SU-DHL-6 (cell line): ENCODE data around the gene CCDC61.

Experiments used
- H2AFZ ChIP-seq: fragments of 200-600 bp; sonication (generic); 2 replicates; pipeline ENCODE4 v1.6.1; 2014; ENCODE audit warnings: low read depth, mild to moderate bottlenecking, moderate library complexity, mixed read lengths, antibody characterized with exemption, low read length; ENCODE audit not compliant: severe bottlenecking
- H3F3A ChIP-seq: fragments of 200-600 bp; shearing (Covaris generic); 2 replicates; pipeline ENCODE4 v1.6.0; 2016; ENCODE audit warnings: antibody characterized with exemption, mild to moderate bottlenecking; ENCODE audit not compliant: insufficient read depth
- H3K27ac ChIP-seq: fragments of 200-600 bp; sonication (generic); 2 replicates; pipeline ENCODE4 v1.5.1; 2016; ENCODE audit warnings: low read depth, mild to moderate bottlenecking, low read length, moderate library complexity, mixed read lengths
- H3K27me3 ChIP-seq: fragments of 200-600 bp; sonication (generic), shearing (Covaris generic); 2 replicates; pipeline ENCODE4 v1.6.0; 2014; ENCODE audit warnings: mild to moderate bottlenecking, low read length
- H3K36me3 ChIP-seq: fragments of 200-600 bp; sonication (generic); 2 replicates; pipeline ENCODE4 v1.6.1; 2014; ENCODE audit warnings: mild to moderate bottlenecking, low read length, mixed read lengths
- H3K4me2 ChIP-seq: fragments of 300-600, 200-600 bp; shearing (Covaris generic), sonication (generic); 2 replicates; pipeline ENCODE4 v1.6.0; 2014; ENCODE audit warnings: low read length, low read depth, mild to moderate bottlenecking; ENCODE audit not compliant: poor library complexity, severe bottlenecking
- H3K4me3 ChIP-seq: fragments of 200-600 bp; sonication (generic); 2 replicates; pipeline ENCODE4 v1.5.1; 2014; ENCODE audit warnings: antibody characterized with exemption, low read length, mild to moderate bottlenecking, mixed read lengths; ENCODE audit not compliant: insufficient read depth, poor library complexity, severe bottlenecking
- H3K79me2 ChIP-seq: fragments of 200-600 bp; sonication (generic); 2 replicates; pipeline ENCODE4 v1.6.1; 2014; ENCODE audit warnings: mild to moderate bottlenecking, low read length, moderate library complexity; ENCODE audit not compliant: insufficient read depth
- H3K9ac ChIP-seq: fragments of 200-600 bp; sonication (generic); 2 replicates; pipeline ENCODE4 v1.7.0; 2014; ENCODE audit warnings: mild to moderate bottlenecking, low read length
- H3K9me2 ChIP-seq: fragments of 200-600 bp; sonication (generic); replicated peaks from 2 replicates; pipeline ENCODE4 v1.6.1; 2014; ENCODE audit warnings: low read length; ENCODE audit not compliant: insufficient read depth
- H3K9me3 ChIP-seq: fragments of 200-600 bp; sonication (generic); 2 replicates; pipeline ENCODE4 v1.6.1; 2014; ENCODE audit warnings: low read length, mixed read lengths; ENCODE audit not compliant: insufficient read depth
- H4K20me1 ChIP-seq: fragments of 200-600 bp; sonication (generic); 2 replicates; pipeline ENCODE4 v1.6.1; 2014; ENCODE audit warnings: low read depth, mild to moderate bottlenecking, antibody characterized with exemption, low read length, moderate library complexity, mixed read lengths
- EZH2phosphoT487 ChIP-seq: fragments of 200-600 bp; sonication (generic), shearing (Covaris generic); conservative IDR thresholded peaks from 2 replicates; pipeline ENCODE4 v1.6.1; 2018; ENCODE audit warnings: mild to moderate bottlenecking, antibody characterized with exemption, low read length, moderate library complexity, mixed read lengths
- TF ChIP-seq, protein P1 (sequence below): fragments of 200-600 bp; sonication (generic); IDR thresholded peaks from one replicate; pipeline ENCODE4 v1.5.1; 2017; ENCODE audit warnings: antibody characterized with exemption, mild to moderate bottlenecking, low read length, moderate library complexity; ENCODE audit not compliant: insufficient read depth, poor library complexity, severe bottlenecking

Gene CCDC61

DNA sequence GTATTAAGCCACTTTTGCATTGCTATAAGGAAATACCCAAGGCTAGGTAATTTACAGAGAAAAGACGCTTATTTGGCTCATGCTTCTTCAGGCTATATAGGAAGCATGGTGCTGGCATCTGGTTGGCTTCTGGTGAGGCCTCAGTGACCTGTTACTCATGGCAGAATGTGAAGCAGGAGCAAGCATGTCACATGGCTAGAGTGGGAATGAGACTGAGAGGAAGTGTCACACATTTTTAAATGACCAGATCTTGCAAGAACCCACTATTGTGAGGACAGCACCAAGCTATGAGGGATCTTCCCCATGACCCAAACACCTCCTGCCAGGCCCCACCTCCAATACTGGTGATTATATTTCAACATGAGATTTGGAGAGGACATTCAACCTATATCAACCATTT lies 71.2 kb downstream of the CCDC61 start:
- Histone ChIP-seq H3K36me3 (no peaks in the 10 kb centered on the region), H4K20me1 (no peaks in the 10 kb centered on the region), H3K27me3 (no peaks in the 10 kb centered on the region), H2AFZ (no peak overlapping the region), H3K9ac (no peak overlapping the region), H3K79me2 (no peaks in the 10 kb centered on the region), H3F3A (no peaks in the 10 kb centered on the region), H3K4me3 (no peak overlapping the region), H3K27ac (no peak overlapping the region), H3K9me3 (no peaks in the 10 kb centered on the region), H3K4me2 (no peak overlapping the region), H3K9me2 (no peaks in the 10 kb centered on the region)
- TF ChIP-seq, protein P1, sequence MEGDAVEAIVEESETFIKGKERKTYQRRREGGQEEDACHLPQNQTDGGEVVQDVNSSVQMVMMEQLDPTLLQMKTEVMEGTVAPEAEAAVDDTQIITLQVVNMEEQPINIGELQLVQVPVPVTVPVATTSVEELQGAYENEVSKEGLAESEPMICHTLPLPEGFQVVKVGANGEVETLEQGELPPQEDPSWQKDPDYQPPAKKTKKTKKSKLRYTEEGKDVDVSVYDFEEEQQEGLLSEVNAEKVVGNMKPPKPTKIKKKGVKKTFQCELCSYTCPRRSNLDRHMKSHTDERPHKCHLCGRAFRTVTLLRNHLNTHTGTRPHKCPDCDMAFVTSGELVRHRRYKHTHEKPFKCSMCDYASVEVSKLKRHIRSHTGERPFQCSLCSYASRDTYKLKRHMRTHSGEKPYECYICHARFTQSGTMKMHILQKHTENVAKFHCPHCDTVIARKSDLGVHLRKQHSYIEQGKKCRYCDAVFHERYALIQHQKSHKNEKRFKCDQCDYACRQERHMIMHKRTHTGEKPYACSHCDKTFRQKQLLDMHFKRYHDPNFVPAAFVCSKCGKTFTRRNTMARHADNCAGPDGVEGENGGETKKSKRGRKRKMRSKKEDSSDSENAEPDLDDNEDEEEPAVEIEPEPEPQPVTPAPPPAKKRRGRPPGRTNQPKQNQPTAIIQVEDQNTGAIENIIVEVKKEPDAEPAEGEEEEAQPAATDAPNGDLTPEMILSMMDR = no peak
- no peak for TF ChIP-seq EZH2phosphoT487

DNA sequence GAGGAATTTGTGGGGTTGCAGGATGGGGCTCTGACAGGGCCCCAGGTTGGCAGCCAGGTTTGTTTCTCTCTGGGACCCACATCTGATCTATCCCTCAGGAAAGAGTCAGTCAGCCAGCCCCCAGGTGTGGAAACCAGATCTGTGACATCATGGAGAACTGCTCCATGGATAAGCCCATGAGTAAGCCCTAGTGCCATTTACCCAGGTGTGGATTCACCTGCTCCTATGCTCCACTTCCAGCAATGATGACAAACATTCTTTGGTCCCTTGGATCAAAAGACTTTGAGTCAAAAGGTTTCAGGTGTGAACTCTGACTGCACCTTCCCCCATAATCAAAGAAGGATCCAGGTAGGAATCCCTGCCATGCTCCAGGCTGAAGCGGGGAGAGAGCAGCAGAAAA lies 72.4 kb downstream of the CCDC61 start:
- Histone ChIP-seq H3K27ac (no peak overlapping the region), H3F3A (no peaks in the 10 kb centered on the region), H3K36me3 (no peaks in the 10 kb centered on the region), H3K9me2 (no peaks in the 10 kb centered on the region), H4K20me1 (no peaks in the 10 kb centered on the region), H3K27me3 (no peaks in the 10 kb centered on the region), H2AFZ (no peak overlapping the region), H3K9ac (no peak overlapping the region), H3K79me2 (no peaks in the 10 kb centered on the region), H3K4me3 (no peak overlapping the region), H3K9me3 (no peaks in the 10 kb centered on the region), H3K4me2 (no peak overlapping the region)
- TF ChIP-seq EZH2phosphoT487 = no peak
- TF ChIP-seq, protein P1 = no peak
